Smooth muscle cell (in vitro differentiated cells): ENCODE data around the gene LRPPRC. TPM values are rescaled to one million over a fixed set of nuclear protein-coding genes. Genes with fewer than 3 reads are reported as not detected.

ENCODE experiments used
- DNase-seq: peaks from one replicate; lab custom pipeline; 2025; ENCODE audit not compliant: unreplicated experiment; lab: John Stamatoyannopoulos, UW
- H2AFZ ChIP-seq: fragments of 200-600 bp; sonication (generic); 2 replicates; pipeline ENCODE4 v1.6.0; 2016; ENCODE audit warnings: antibody characterized with exemption, low read depth, mild to moderate bottlenecking
- H3F3A ChIP-seq: fragments of 200-600 bp; sonication (generic); 2 replicates; pipeline ENCODE4 v1.6.0; 2017; ENCODE audit warnings: antibody characterized with exemption, low read depth
- H3K27ac ChIP-seq: fragments of 200-600 bp; sonication (generic); 2 replicates; pipeline ENCODE4 v1.5.1; 2016; ENCODE audit warnings: low read depth, mild to moderate bottlenecking
- H3K27me3 ChIP-seq: fragments of 200-600 bp; sonication (generic); 2 replicates; pipeline ENCODE4 v1.6.1; 2016; ENCODE audit warnings: low read depth, mild to moderate bottlenecking
- H3K36me3 ChIP-seq: fragments of 200-600 bp; sonication (generic); 2 replicates; pipeline ENCODE4 v1.5.1; 2016; ENCODE audit warnings: low read depth
- H3K4me1 ChIP-seq: fragments of 200-600 bp; sonication (generic); 2 replicates; pipeline ENCODE4 v1.5.1; 2016; ENCODE audit warnings: low read depth
- H3K4me2 ChIP-seq: fragments of 200-600 bp; sonication (generic); 2 replicates; pipeline ENCODE4 v1.6.0; 2016; ENCODE audit warnings: mild to moderate bottlenecking
- H3K4me3 ChIP-seq: fragments of 200-600 bp; sonication (generic); 2 replicates; pipeline ENCODE4 v1.5.1; 2016; ENCODE audit warnings: mild to moderate bottlenecking
- H3K79me2 ChIP-seq: fragments of 200-600 bp; sonication (generic); 2 replicates; pipeline ENCODE4 v1.6.0; 2016; ENCODE audit warnings: low read depth, mild to moderate bottlenecking
- H3K9ac ChIP-seq: fragments of 200-600 bp; sonication (generic); 2 replicates; pipeline ENCODE4 v1.6.0; 2016; ENCODE audit warnings: low read depth
- H3K9me3 ChIP-seq: fragments of 200-600 bp; sonication (generic); replicated peaks from 2 replicates; pipeline ENCODE4 v1.5.1; 2016; ENCODE audit warnings: low read depth
- H4K20me1 ChIP-seq: fragments of 200-600 bp; sonication (generic); 2 replicates; pipeline ENCODE4 v1.6.0; 2016; ENCODE audit warnings: low read depth
- CTCF ChIP-seq: fragments of 200-600 bp; sonication (generic); IDR thresholded peaks from 2 replicates; pipeline ENCODE4 v1.5.1; 2017; ENCODE audit warnings: borderline replicate concordance, mild to moderate bottlenecking, antibody characterized with exemption; ENCODE audit not compliant: insufficient read depth, poor library complexity, severe bottlenecking
- WGBS: methylation state at CpG from one replicate; pipeline ENCODE4 v1.1.7; 2016; ENCODE audit warnings: low lambda C conversion rate; 5-methylcytosine and 5-hydroxymethylcytosine counted together
- polyA plus RNA-seq: library from polyadenylated mRNA; unstranded; fragments of >200 nt; fragmentation: Nextera tagmentation; extraction: Ambion mirVana; gene quantifications from 2 replicates; pipeline ENCODE4 v1.2.1, GENCODE V29; 2016
- small RNA-seq: library from RNA; depleted of rRNA; stranded (forward); fragments of <200 nt; gene quantifications from one replicate; pipeline ENCODE3, GENCODE V24; 2014
- total RNA-seq: library from RNA; depleted of rRNA; stranded (reverse); fragments of >200 nt; gene quantifications from 2 replicates; pipeline ENCODE4 v1.2.3, GENCODE V29; 2014

LRPPRC gene
- total and polyA plus RNA-seq, 2 experiments from 2014 or later, result 19.9 to 45.6 TPM

GRCh38 chr2:43838560-43839267, 157.1 kb downstream of the LRPPRC start, which contains the start of the genes ABCG5 and ABCG8:
ABCG5 (minus strand) TSS chr2:43838839; CDS start chr2:43838679, 160 bp downstream.
ABCG8 (plus strand) TSS chr2:43838971; CDS start chr2:43839054, 83 bp downstream.
- Histone ChIP-seq H3K36me3 (no peaks in the 10 kb centered on the region), H3K27me3 (no peaks in the 10 kb centered on the region), H3K4me1 (no peaks in the 10 kb centered on the region), H3K4me2 (no peak within 1 kb of the TSS), H3K27ac (no peak within 1 kb of the TSS), H3K9me3 (no peaks in the 10 kb centered on the region), H4K20me1 (no peaks in the 10 kb centered on the region), H3K9ac (no peak within 1 kb of the TSS), H3F3A (no peaks in the 10 kb centered on the region), H3K79me2 (no peaks in the 10 kb centered on the region), H3K4me3 (no peak within 1 kb of the TSS), H2AFZ (no peak within 1 kb of the TSS)
- DNase-seq, result no peak
- TF ChIP-seq CTCF, result no peak
- WGBS, result 93% methylated on average over 20 of the region's 20 CpGs

GRCh38 chr2:43837831-43838559, 157.8 kb downstream of the LRPPRC start:
- TF ChIP-seq CTCF, result no peak

GRCh38 chr2:43837033-43837432, 158.8 kb downstream of the LRPPRC start:
- H3K36me3 ChIP-seq, result no peaks in the 10 kb centered on the region
- no peaks in the 10 kb centered on the region for H3K79me2 ChIP-seq
- H3K9me3 ChIP-seq, result no peaks in the 10 kb centered on the region
- no peak for DNase-seq
- H3K27me3 ChIP-seq, result peaks cover 2% of the 10 kb centered on the region
- 87% methylated on average over 4 of the region's 4 CpGs for WGBS
- no peak overlapping the region for H3K4me2 ChIP-seq
- H2AFZ ChIP-seq, result no peak overlapping the region
- no peaks in the 10 kb centered on the region for H3K4me1 ChIP-seq
- TF ChIP-seq CTCF, result no peak
- no peak overlapping the region for H3K4me3 ChIP-seq
- H3K27ac ChIP-seq, result no peak overlapping the region
- no peaks in the 10 kb centered on the region for H4K20me1 ChIP-seq
- H3K9ac ChIP-seq, result no peak overlapping the region
- no peaks in the 10 kb centered on the region for H3F3A ChIP-seq

More at GRCh38 chr2:43837831-43838559, 157.8 kb downstream of the LRPPRC start:
- H3K4me2 ChIP-seq, result no peak overlapping the region
- no peaks in the 10 kb centered on the region for H3K4me1 ChIP-seq
- H3K27me3 ChIP-seq, result no peaks in the 10 kb centered on the region
- H3K9me3 ChIP-seq, result no peaks in the 10 kb centered on the region
- no peak for DNase-seq
- H3K36me3 ChIP-seq, result no peaks in the 10 kb centered on the region
- H4K20me1 ChIP-seq, result no peaks in the 10 kb centered on the region
- no peaks in the 10 kb centered on the region for H3K79me2 ChIP-seq
- H3K9ac ChIP-seq, result no peak overlapping the region
- no peak overlapping the region for H3K27ac ChIP-seq
- no peak overlapping the region for H2AFZ ChIP-seq
- no peaks in the 10 kb centered on the region for H3F3A ChIP-seq
- WGBS, result 93% methylated on average over 21 of the region's 21 CpGs
- no peak overlapping the region for H3K4me3 ChIP-seq

Small RNAs within 50 kb of the gene (small RNA-seq; reads per million reads assigned to genes)
- gene RN7SL455P (not detected), gene RNU6-1048P (not detected)

Other genes starting within 250 kb of the LRPPRC start
- gene DYNC2LI1, start 221.9 kb downstream of the LRPPRC start, total RNA-seq, result 35.9 and 46.7 TPM in 2 replicates
- 17.8 and 22.0 TPM in 2 replicates for gene DYNC2LI1, start 221.9 kb downstream of the LRPPRC start, polyA plus RNA-seq
- gene ABCG5, start 157.2 kb downstream of the LRPPRC start, total RNA-seq, result not detected in 2 replicates
- not detected in 2 replicates for gene ABCG5, start 157.2 kb downstream of the LRPPRC start, polyA plus RNA-seq
- not detected in 2 replicates for gene ABCG8, start 157.0 kb downstream of the LRPPRC start, total RNA-seq
- gene ABCG8, start 157.0 kb downstream of the LRPPRC start, polyA plus RNA-seq, result not detected in 2 replicates
- 27.0 and 40.0 TPM in 2 replicates for gene PPM1B, start 172.9 kb upstream of the LRPPRC start, total RNA-seq
- gene PPM1B, start 172.9 kb upstream of the LRPPRC start, polyA plus RNA-seq, result 20.8 and 21.5 TPM in 2 replicates